BLaER1 (cell line): Measurements from ENCODE around the gene CACNA1C.
"Not testable (repeated sequence)": the region's sequence is repeated elsewhere in the genome, so short reads cannot be mapped to it uniquely, and the experiment has no call there.

ENCODE experiments used
- H3K27ac ChIP-seq: shearing (Covaris generic); formaldehyde crosslinking; 2 replicates; pipeline ENCODE4 v1.8.1; 2022
- H3K27me3 ChIP-seq: shearing (Covaris generic); formaldehyde crosslinking; 2 replicates; pipeline ENCODE4 v1.8.1; 2022
- H3K36me3 ChIP-seq: shearing (Covaris generic); formaldehyde crosslinking; 2 replicates; pipeline ENCODE4 v1.8.1; 2022
- H3K4me1 ChIP-seq: shearing (Covaris generic); formaldehyde crosslinking; 2 replicates; pipeline ENCODE4 v1.8.1; 2022
- H3K4me2 ChIP-seq: shearing (Covaris generic); formaldehyde crosslinking; 2 replicates; pipeline ENCODE4 v1.8.1; 2022
- H3K4me3 ChIP-seq: shearing (Covaris generic); formaldehyde crosslinking; 2 replicates; pipeline ENCODE4 v1.8.1; 2022
- H3K9ac ChIP-seq: shearing (Covaris generic); formaldehyde crosslinking; 2 replicates; pipeline ENCODE4 v1.8.1; 2022
- H3K9me3 ChIP-seq: shearing (Covaris generic); formaldehyde crosslinking; 2 replicates; pipeline ENCODE4 v1.8.1; 2022
- H4K20me1 ChIP-seq: shearing (Covaris generic); formaldehyde crosslinking; 2 replicates; pipeline ENCODE4 v1.8.1; 2022
- Cebpa-rat ChIP-seq: shearing (Covaris generic); IDR thresholded peaks from 2 replicates; pipeline ENCODE4 v1.8.1; 2022

The CACNA1C gene

GRCh38 chr12:2681450-2682205, 628.8 kb downstream of the CACNA1C start:
- H3K4me3 ChIP-seq: no peak overlapping the region
- H3K27ac ChIP-seq: no peak overlapping the region
- H3K9me3 ChIP-seq: no peaks in the 10 kb centered on the region
- H3K27me3 ChIP-seq: peaks cover 32% of the 10 kb centered on the region
- TF ChIP-seq Cebpa-rat: no peak
- peaks cover 20% of the 10 kb centered on the region; the same call in 1 of the 2 replicates for H4K20me1 ChIP-seq
- peaks cover 54% of the 10 kb centered on the region for H3K4me1 ChIP-seq
- no peak overlapping the region for H3K9ac ChIP-seq
- no peaks in the 10 kb centered on the region for H3K36me3 ChIP-seq
- peak overlapping the region; percentile 70; the same call in 1 of the 2 replicates for H3K4me2 ChIP-seq

- Histone ChIP-seq H3K4me2 (no peak overlapping the region; the same call in 1 of the 2 replicates), H3K4me3 (no peak overlapping the region), H3K27ac (no peak overlapping the region), H4K20me1 (peaks cover 29% of the 10 kb centered on the region; the same call in 1 of the 2 replicates), H3K36me3 (no peaks in the 10 kb centered on the region), H3K27me3 (peaks cover 41% of the 10 kb centered on the region), H3K9ac (no peak overlapping the region), H3K9me3 (no peaks in the 10 kb centered on the region), H3K4me1 (peaks cover 56% of the 10 kb centered on the region)
- no peak for TF ChIP-seq Cebpa-rat
These were observed 629.8 kb downstream of the CACNA1C start for GRCh38 chr12:2682296-2683251.

GRCh38 chr12:2683283-2684025, 630.7 kb downstream of the CACNA1C start:
- H3K4me2 ChIP-seq: peak overlapping the region; percentile 28
- H3K4me3 ChIP-seq: no peak overlapping the region
- H3K27me3 ChIP-seq: peaks cover 50% of the 10 kb centered on the region
- peaks cover 56% of the 10 kb centered on the region for H3K4me1 ChIP-seq
- H4K20me1 ChIP-seq: peaks cover 37% of the 10 kb centered on the region; the same call in 1 of the 2 replicates
- no peak for TF ChIP-seq Cebpa-rat
- no peak overlapping the region for H3K9ac ChIP-seq
- H3K27ac ChIP-seq: no peak overlapping the region
- no peaks in the 10 kb centered on the region for H3K36me3 ChIP-seq
- no peaks in the 10 kb centered on the region for H3K9me3 ChIP-seq

DNA sequence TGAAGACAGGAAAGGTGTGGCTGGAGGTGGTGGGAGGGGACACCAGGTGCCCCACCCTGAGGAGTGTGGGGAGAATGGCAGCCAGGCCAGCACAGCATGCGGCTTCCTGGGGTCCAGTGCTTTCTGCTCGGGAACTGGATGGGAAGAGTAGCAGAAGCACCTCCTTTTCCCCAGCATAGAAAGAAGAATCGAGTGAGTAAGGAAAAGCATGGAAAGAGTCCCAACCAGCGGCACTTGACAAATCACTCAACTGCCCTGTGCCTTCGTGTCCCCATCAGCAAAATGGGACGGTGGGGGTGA, 631.2 kb downstream of the CACNA1C start:
- not testable (repeated sequence) for H3K4me3 ChIP-seq, H3K36me3 ChIP-seq, H3K9ac ChIP-seq, H3K27ac ChIP-seq, H3K9me3 ChIP-seq
- Histone ChIP-seq H3K4me2 (peak overlapping the region; percentile 28), H4K20me1 (peaks cover 41% of the 10 kb centered on the region; the same call in 1 of the 2 replicates), H3K4me1 (peaks cover 53% of the 10 kb centered on the region), H3K27me3 (peaks cover 55% of the 10 kb centered on the region)

- H3K9ac ChIP-seq, H3K27ac ChIP-seq, H3K4me3 ChIP-seq, H3K36me3 ChIP-seq, H3K9me3 ChIP-seq: not testable (repeated sequence)
- TF ChIP-seq Cebpa-rat: peak; percentile 94
- H3K4me2 ChIP-seq: peak overlapping the region; percentile 80
- peaks cover 37% of the 10 kb centered on the region for H3K4me1 ChIP-seq
- H3K27me3 ChIP-seq: peaks cover 73% of the 10 kb centered on the region
- peaks cover 51% of the 10 kb centered on the region; the same call in 1 of the 2 replicates for H4K20me1 ChIP-seq
These were observed 633.0 kb downstream of the CACNA1C start for GRCh38 chr12:2685620-2686279.

DNA sequence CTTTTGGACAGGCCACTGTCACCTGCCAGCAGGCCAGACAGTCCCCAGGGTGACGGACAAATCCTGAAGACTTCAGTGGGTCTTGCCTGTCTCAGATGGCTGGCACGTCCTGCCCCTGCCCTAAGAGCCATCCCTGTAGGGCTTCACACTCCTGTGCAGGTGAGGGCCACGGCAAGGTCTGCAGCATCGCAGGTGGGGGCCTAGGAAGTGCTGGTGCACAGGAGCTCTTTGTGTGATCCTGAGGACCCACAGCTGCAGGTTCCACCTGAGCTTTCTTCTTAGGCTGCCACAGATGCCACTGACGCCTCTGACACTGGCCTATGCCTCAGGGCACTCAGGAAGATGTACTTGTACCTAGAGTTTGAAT, 633.5 kb downstream of the CACNA1C start:
- H4K20me1 ChIP-seq: peaks cover 51% of the 10 kb centered on the region
- peaks cover 37% of the 10 kb centered on the region for H3K4me1 ChIP-seq
- no peak overlapping the region for H3K27ac ChIP-seq
- H3K27me3 ChIP-seq: peaks cover 78% of the 10 kb centered on the region
- no peaks in the 10 kb centered on the region for H3K9me3 ChIP-seq
- H3K9ac ChIP-seq: no peak overlapping the region
- H3K4me2 ChIP-seq: peak overlapping the region; percentile 80
- no peak overlapping the region for H3K4me3 ChIP-seq
- no peaks in the 10 kb centered on the region for H3K36me3 ChIP-seq
- TF ChIP-seq Cebpa-rat: no peak

DNA sequence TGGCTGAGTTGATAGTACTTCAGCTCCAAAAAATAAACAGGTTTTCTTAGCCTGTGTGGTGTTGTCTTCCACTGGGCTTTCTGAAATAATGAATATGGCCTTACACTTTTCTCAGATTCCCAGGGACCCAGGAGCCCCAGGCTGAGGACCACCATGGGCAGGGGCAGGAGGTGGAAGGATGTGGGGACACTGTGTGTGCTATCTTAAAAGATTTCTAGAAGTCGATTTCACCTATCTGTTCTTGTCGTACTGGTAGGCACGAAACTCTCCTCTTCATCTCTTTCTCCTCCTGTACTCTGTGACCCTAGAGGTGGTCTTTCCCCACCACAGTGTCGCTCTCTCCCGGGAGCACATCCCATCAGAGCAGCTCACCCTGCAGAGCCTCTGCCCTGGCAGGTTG, 634.3 kb downstream of the CACNA1C start:
- H3K9ac ChIP-seq: no peak overlapping the region
- TF ChIP-seq Cebpa-rat: no peak

GRCh38 chr12:2687726-2688125, 634.9 kb downstream of the CACNA1C start:
- Histone ChIP-seq H3K9me3 (no peaks in the 10 kb centered on the region), H4K20me1 (peaks cover 51% of the 10 kb centered on the region), H3K4me1 (peaks cover 47% of the 10 kb centered on the region), H3K9ac (no peak overlapping the region), H3K4me3 (no peak overlapping the region), H3K4me2 (no peak overlapping the region), H3K27ac (no peak overlapping the region), H3K36me3 (no peaks in the 10 kb centered on the region), H3K27me3 (peaks cover 93% of the 10 kb centered on the region)
- TF ChIP-seq Cebpa-rat: no peak

More for the DNA sequence above, 634.3 kb downstream of the CACNA1C start:
- Histone ChIP-seq H3K27me3 (peaks cover 86% of the 10 kb centered on the region), H3K27ac (no peak overlapping the region), H3K4me3 (no peak overlapping the region), H3K4me1 (peaks cover 43% of the 10 kb centered on the region), H3K9me3 (no peaks in the 10 kb centered on the region), H3K4me2 (no peak overlapping the region), H4K20me1 (peaks cover 51% of the 10 kb centered on the region), H3K36me3 (no peaks in the 10 kb centered on the region)

DNA sequence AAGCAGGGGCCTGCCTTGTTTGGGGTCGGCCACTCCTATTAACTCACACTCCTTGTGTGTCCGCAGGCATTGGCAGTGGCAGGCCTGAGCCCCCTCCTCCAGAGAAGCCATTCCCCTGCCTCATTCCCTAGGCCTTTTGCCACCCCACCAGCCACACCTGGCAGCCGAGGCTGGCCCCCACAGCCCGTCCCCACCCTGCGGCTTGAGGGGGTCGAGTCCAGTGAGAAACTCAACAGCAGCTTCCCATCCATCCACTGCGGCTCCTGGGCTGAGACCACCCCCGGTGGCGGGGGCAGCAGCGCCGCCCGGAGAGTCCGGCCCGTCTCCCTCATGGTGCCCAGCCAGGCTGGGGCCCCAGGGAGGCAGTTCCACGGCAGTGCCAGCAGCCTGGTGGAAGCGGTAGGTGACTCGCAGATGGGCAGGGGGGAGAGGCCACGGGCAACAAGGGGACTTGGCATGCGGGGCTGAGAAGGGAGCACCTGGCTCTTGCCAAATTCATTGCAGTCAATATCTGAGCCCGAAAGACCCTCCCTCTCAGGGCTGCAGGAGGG, 635.7 kb downstream of the CACNA1C start:
- Histone ChIP-seq H3K4me3 (no peak overlapping the region), H4K20me1 (peaks cover 51% of the 10 kb centered on the region), H3K4me1 (peaks cover 49% of the 10 kb centered on the region), H3K9ac (no peak overlapping the region), H3K9me3 (no peaks in the 10 kb centered on the region), H3K4me2 (no peak overlapping the region), H3K27ac (no peak overlapping the region), H3K27me3 (peaks cover 93% of the 10 kb centered on the region), H3K36me3 (no peaks in the 10 kb centered on the region)
- TF ChIP-seq Cebpa-rat: no peak
